ENCODE results near the gene EPM2A. TPM values are rescaled to one million over a fixed set of nuclear protein-coding genes. Genes with fewer than 3 reads are reported as not detected.

Gene EPM2A
- total RNA-seq, 2 experiments from 2014 or later = 34.9 to 39.2 TPM

GRCh38 chr6:145668844-145669243 lies 66.5 kb downstream of the EPM2A start:
- no peak overlapping the region for H3K4me2 ChIP-seq (ENCODE audit: low read length)
- POLR2A ChIA-PET = interaction anchor here (1.3 kb wide), 1 partner anchor 298 kb away, joined by 3 read pairs; no protein-coding TSS in a partner anchor

GRCh38 chr6:145660676-145661075 lies 74.6 kb downstream of the EPM2A start:
- Histone ChIP-seq H3K4me3 (ENCODE audit: low read depth, low read length, poor library complexity, severe bottlenecking) (no peak overlapping the region), H3K36me3 (ENCODE audit: insufficient read depth, low read length) (no peaks in the 10 kb centered on the region), H3K27ac (ENCODE audit: low read depth, low read length, poor library complexity, severe bottlenecking) (no peak overlapping the region), H3K79me2 (ENCODE audit: insufficient read depth, low read depth, low read length) (no peaks in the 10 kb centered on the region), H3K4me2 (ENCODE audit: low read length) (no peak overlapping the region), H3K4me1 (ENCODE audit: insufficient read depth, low read length, poor library complexity, severe bottlenecking) (no peaks in the 10 kb centered on the region), H3K9me2 (ENCODE audit: insufficient read depth, low read length) (no peaks in the 10 kb centered on the region), H4K20me1 (ENCODE audit: insufficient read depth, low read length) (no peaks in the 10 kb centered on the region), H3K9me3 (ENCODE audit: low read length) (no peaks in the 10 kb centered on the region), H2AFZ (ENCODE audit: low read length) (no peak overlapping the region)
- TF ChIP-seq EZH2phosphoT487 (IDR thresholded peaks at IDR 0.05; ENCODE audit: borderline replicate concordance, low read depth, low read length) (no peak), CTCF (conservative IDR thresholded peaks at IDR 0.05; ENCODE audit: low read length) (no peak)
- intact Hi-C loops (cut with micrococcal nuclease; ENCODE audit: unreplicated experiment) = no loop called here
- DNase-seq (ENCODE audit: low spot score) = no peak
- CTCF ChIA-PET (ENCODE audit: unreplicated experiment) = no interaction called here
- BruUV-seq (replicated peaks) = no TSS peak
- POLR2A ChIA-PET = interaction anchor here (0.7 to 1.9 kb wide), 2 partner anchors 26 to 317 kb away, joined by 3 to 5 read pairs; no protein-coding TSS in a partner anchor

More at GRCh38 chr6:145668844-145669243, 66.5 kb downstream of the EPM2A start:
- BruUV-seq (replicated peaks) = no TSS peak
- CTCF ChIA-PET (ENCODE audit: unreplicated experiment) = no interaction called here
- Histone ChIP-seq H3K36me3 (ENCODE audit: insufficient read depth, low read length) (peaks cover 14% of the 10 kb centered on the region), H3K79me2 (ENCODE audit: insufficient read depth, low read depth, low read length) (no peaks in the 10 kb centered on the region), H3K4me3 (ENCODE audit: low read depth, low read length, poor library complexity, severe bottlenecking) (no peak overlapping the region), H3K27ac (ENCODE audit: low read depth, low read length, poor library complexity, severe bottlenecking) (no peak overlapping the region), H3K9me3 (ENCODE audit: low read length) (no peaks in the 10 kb centered on the region), H4K20me1 (ENCODE audit: insufficient read depth, low read length) (no peaks in the 10 kb centered on the region), H3K4me1 (ENCODE audit: insufficient read depth, low read length, poor library complexity, severe bottlenecking) (no peaks in the 10 kb centered on the region), H3K9me2 (ENCODE audit: insufficient read depth, low read length) (no peaks in the 10 kb centered on the region), H2AFZ (ENCODE audit: low read length) (no peak overlapping the region)
- intact Hi-C loops (cut with micrococcal nuclease; ENCODE audit: unreplicated experiment) = no loop called here
- TF ChIP-seq EZH2phosphoT487 (IDR thresholded peaks at IDR 0.05; ENCODE audit: borderline replicate concordance, low read depth, low read length) (no peak), CTCF (conservative IDR thresholded peaks at IDR 0.05; ENCODE audit: low read length) (no peak)
- DNase-seq (ENCODE audit: low spot score) = no peak

GRCh38 chr6:145656128-145656527 lies 79.2 kb downstream of the EPM2A start:
- intact Hi-C loops (cut with micrococcal nuclease; ENCODE audit: unreplicated experiment) = no loop called here
- Histone ChIP-seq H3K9me2 (ENCODE audit: insufficient read depth, low read length) (no peaks in the 10 kb centered on the region), H4K20me1 (ENCODE audit: insufficient read depth, low read length) (no peaks in the 10 kb centered on the region), H3K4me1 (ENCODE audit: insufficient read depth, low read length, poor library complexity, severe bottlenecking) (no peaks in the 10 kb centered on the region), H3K9me3 (ENCODE audit: low read length) (no peaks in the 10 kb centered on the region), H3K36me3 (ENCODE audit: insufficient read depth, low read length) (no peaks in the 10 kb centered on the region), H2AFZ (ENCODE audit: low read length) (no peak overlapping the region), H3K79me2 (ENCODE audit: insufficient read depth, low read depth, low read length) (no peaks in the 10 kb centered on the region), H3K27ac (ENCODE audit: low read depth, low read length, poor library complexity, severe bottlenecking) (no peak overlapping the region), H3K4me2 (ENCODE audit: low read length) (no peak overlapping the region), H3K4me3 (ENCODE audit: low read depth, low read length, poor library complexity, severe bottlenecking) (no peak overlapping the region)
- TF ChIP-seq CTCF (conservative IDR thresholded peaks at IDR 0.05; ENCODE audit: low read length) (0 out of 2 replicates have a peak, but pooled peaks have one; percentile 19), EZH2phosphoT487 (IDR thresholded peaks at IDR 0.05; ENCODE audit: borderline replicate concordance, low read depth, low read length) (no peak)
- ChIA-PET CTCF (ENCODE audit: unreplicated experiment) (no interaction called here), POLR2A (interaction anchor here (0.5 to 2.2 kb wide), 3 partner anchors 15 to 579 kb away, joined by 3 to 7 read pairs (median 4); no protein-coding TSS in a partner anchor)
- no TSS peak for BruUV-seq (replicated peaks)
- DNase-seq (ENCODE audit: low spot score) = no peak

Measured in OCI-LY7 (cell line).